ENCODE results near the gene DUSP1. TPM values are rescaled to one million over a fixed set of nuclear protein-coding genes. Genes with fewer than 3 reads are reported as not detected.

DUSP1 gene
- total RNA-seq, 2 donors from 2014 or later = 445 to 1,411 TPM

DNA sequence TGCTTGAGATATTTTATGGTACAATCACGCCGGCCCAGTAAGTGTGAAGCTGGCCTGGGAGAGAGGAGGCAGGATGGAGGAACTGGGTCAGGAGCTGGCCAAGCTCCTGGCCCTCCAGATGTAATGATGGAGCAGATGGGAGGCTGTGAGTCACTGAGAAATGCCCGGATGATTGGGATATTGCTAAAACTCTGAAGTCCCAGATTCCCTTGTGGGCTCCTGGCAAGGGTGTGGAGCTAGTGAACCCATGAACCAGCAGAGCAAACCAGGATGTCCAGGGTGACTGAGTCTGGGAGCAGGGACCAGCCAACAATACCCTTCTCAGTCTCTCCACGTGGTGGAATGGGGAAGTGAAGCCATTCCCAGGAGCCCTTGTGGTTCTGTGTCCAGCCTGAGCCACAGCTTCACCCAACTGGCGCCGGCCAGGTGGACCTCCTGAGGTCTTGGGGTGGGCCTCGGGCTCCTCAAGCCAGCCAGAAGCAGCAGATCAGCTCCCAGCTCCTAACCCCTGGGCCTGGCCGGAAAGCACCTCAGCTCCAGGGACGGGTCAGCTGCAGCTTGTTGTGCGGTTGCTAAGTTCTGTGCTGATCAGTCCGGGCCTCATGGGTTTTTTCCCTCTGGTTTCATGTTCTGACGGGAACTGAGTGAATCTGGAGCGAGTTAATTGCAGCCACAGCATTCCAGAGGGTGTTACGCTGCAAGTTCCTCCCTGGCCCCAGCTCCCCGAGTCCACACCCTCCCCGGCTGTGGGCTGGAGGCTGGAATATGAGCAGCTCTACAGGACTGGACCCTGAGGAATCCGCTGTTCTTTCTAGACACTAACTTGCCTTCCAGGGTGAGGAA, 37.6 kb downstream of the DUSP1 start:
- intact Hi-C loops (cut with DNase I) = no loop called here
- DNase-seq (ENCODE audit: low spot score) = peak; percentile 95

DNA sequence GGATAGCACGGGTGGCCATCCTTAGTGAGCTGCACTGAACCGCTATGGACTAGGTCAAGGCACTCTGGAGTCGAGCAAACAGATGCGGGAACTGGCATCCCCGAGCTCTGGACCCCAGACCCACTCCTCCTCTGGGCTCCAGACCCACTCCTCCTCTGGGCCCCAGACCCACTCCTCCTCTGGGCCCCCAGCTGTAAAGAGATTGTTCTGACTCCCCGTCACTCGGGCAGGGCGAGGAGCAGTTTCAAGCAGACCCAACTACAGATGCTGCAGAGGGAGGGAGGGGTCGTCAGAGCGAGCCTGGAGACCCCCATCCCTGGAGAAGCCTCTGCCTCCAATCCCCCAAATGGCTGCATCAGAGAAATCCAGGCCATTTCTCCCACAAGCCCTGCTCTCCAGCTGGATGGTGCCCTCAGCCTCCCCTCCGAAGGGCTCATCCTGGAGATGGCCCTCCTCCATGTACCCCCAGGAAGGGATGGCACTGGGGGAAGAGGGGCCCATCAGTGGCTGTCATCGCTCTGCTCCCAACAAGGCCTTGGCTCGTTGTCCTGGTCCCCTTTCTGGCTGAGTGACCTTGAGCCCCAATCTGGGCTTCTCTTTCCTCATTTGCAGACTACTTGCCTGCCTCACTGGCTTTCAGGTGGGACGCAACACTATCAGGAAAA, 38.7 kb downstream of the DUSP1 start:
- intact Hi-C loops (cut with DNase I) = no loop called here
- DNase-seq (ENCODE audit: low spot score) = peak; percentile 72

DNA sequence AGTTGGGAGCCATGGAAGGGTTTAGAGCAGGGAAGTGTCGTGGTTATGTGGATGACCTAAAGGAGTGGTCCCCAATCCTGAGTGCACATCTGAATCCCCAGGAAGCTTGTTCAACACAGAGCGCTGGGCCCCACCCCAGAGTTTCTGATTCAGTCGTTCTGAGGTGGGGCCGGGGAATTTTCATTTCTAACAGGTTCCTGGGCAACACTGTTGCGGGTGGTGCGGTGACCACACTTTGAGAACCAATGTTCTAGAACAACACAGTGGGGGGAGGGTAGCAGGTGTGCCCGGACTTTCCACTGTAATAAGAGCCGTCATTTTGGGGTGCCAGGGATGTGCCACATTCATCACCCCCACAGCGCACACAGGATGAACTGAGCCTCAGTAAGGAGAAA, 39.3 kb downstream of the DUSP1 start:
- intact Hi-C loops (cut with DNase I) = no loop called here
- peak; percentile 52 for DNase-seq (ENCODE audit: low spot score)

DNA sequence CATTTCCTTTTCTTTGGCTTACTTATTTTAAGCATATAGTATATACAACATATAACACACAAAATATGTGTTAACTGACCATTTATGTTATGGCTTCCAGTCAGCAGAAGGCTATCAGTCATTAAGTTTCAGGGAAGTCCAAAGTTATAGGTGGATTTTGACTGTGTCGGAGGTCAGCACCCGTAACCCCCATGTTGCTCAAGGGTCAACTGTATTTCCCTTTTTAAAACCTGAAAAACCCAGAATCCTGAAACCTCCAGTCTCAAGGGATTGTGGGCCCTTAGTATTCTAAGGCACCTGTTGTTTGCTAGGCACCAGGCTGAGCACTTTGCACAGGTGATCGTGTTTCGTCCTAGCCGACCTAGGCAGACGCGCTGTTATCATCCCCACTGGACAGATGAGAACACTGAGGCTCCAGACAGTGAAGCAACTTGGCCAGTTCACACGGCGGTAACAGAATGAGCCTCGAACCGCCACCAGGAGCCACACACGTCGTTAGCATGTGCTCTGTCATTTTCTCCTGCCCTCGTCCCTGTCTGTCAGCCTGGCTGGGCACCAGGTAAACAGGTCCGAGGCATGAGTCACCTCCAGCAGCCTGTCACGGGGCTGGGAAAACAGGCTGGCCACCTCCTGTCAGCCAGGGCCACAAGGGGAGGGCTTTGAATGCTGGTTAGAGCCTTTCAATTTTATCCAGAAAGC, 39.9 kb downstream of the DUSP1 start:
- DNase-seq (ENCODE audit: low spot score) = peak; percentile 78
- intact Hi-C loops (cut with DNase I) = no loop called here

DNA sequence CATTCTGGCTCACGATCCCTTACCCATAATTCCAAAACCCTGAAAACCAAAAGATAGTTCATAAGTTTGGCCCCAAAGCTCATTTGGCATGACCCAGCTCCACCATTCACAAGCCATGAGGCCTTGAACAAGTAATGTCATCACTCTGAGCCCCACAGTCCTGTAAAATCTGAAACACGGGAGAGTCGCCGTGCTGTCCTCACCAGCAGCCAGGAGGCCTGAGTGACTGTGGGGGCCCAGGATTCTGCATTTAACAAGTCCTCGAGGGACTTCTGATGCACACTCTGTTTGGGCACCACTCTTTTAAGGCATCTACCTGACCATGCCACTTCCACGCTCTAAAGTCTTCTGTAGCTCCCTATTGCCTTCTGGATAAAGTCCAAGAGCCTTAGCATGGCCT, 40.8 kb downstream of the DUSP1 start:
- no peak for DNase-seq (ENCODE audit: low spot score)
- intact Hi-C loops (cut with DNase I) = no loop called here

DNA sequence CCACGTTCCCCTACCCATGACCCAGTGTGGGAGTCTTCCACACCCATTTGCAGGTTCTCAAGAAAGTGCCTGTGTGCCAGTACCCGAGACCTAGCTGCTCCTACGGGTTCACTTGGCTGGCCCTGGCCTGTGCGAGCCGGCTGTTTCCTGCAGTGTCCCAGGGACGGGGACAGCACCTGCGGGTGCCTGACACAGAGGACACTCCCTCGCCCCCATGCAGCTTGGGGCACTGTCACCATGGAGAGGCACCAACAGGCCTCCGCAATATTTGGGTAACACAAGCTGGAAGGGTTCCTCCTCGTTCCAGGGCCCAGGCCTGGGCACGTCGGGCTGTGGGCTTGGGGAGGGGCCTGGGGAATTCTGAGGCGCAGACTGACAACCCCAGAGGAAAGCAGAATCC, 41.4 kb downstream of the DUSP1 start:
- peak; percentile 67 for DNase-seq (ENCODE audit: low spot score)
- intact Hi-C loops (cut with DNase I) = loop anchor here in 1 of 2 donors (5.0 kb wide), 1 partner anchor 33 kb away; no protein-coding TSS in a partner anchor

DNA sequence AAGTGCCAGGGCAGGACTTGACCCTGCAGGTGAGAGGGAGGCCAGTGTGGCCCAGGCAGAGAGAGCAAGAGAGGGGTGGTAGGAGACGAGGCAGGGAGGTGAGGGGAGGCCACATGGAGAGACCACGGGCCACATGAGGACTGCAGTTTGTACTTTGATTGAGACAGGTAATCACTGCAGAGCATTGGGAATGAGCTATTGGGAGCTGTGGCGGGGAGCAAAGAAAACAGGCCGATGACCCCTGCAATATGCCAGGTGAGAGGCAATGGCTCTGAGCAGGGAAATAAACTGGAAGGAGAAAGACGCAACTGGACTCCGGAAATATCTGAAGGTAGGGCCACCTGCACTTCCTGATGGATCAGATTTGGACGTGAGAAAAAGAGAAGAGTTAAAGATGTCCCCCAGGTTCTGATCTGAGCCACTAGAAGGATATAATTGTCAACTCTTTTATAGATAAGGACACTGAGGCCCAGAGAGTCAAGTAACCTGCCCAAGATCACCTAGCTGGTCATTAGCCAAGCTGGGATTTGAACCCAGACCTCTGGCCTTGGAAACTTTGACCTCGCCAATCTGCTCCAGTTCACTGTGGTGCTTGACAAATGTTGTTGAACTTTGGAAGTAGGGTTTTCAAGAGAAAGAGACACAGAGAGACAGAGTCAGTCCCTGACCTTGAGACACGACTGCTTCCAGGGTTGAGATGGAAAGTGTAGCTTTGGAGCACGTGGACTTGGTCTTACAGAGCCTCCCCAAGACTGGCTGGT, 42.3 kb downstream of the DUSP1 start:
- peak; percentile 72 for DNase-seq (ENCODE audit: low spot score)
- intact Hi-C loops (cut with DNase I) = loop anchor here in 1 of 2 donors (5.0 kb wide), 1 partner anchor 34 kb away; no protein-coding TSS in a partner anchor

DNA sequence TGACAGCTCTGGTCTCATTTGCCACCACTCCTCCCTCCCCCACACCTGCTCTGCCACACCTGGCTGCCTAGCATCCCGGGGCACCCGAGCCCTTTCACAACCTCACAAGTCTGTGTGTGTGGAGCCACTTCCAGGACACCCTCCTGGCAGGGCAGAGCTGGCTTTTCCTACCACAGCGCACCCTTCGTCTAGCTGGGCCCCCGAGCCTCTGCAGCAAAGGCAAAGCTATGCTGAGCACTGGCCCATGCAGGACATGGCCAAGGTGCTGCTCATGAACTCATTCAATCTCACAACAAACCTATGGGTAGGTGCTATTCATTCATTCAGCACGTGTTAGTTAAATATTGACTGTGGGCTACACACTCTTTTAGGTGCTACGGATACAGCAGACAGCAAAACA, 43.4 kb downstream of the DUSP1 start:
- DNase-seq (ENCODE audit: low spot score) = peak; percentile 72
- intact Hi-C loops (cut with DNase I) = loop anchor here in 1 of 2 donors (5.0 kb wide), 1 partner anchor 35 kb away; no protein-coding TSS in a partner anchor

DNA sequence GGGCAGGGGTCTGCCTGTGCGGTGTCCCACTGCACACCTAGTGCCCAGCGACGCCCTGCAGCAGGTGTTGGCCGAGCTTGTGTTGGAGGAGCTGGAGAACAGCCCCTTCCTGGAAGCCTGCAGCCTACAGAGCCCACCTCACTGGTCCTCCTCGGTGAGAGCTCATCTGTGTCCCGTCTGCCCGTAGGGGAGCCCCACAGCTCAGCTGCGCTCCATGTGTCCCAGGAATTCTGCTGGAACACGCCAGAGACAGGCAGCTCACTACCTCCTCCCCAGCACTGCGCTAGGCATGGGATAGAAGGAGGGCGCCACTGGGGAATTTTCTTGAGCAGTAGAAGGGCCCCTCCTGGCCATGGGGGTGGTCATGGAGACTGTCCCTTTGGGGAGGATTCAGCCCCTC, 44.0 kb downstream of the DUSP1 start:
- DNase-seq (ENCODE audit: low spot score) = peak; percentile 51
- intact Hi-C loops (cut with DNase I) = loop anchor here in 1 of 2 donors (5.0 kb wide), 1 partner anchor 35 kb away; no protein-coding TSS in a partner anchor

DNA sequence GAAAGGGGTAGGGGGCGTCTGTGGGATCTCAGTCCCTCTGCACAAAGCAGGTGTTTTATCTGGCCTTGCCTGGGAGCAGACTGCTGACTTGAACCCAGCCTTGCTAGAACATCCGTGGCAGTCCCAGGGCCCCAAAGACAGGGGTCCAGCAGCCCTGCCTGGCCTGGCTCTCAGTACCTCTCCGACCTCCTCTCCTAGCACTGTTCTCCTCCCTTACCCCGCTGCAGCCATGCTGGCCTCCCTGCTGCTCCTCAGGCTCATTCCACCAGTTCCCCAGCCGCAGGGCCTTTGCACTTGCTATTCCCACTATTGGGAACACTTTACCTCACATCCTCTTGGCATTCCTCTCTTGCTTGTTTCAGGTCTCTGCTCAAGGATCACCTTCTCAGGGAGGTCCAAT, 45.2 kb downstream of the DUSP1 start:
- intact Hi-C loops (cut with DNase I) = loop anchor here in 1 of 2 donors (5.0 kb wide), 1 partner anchor 37 kb away; no protein-coding TSS in a partner anchor
- DNase-seq (ENCODE audit: low spot score) = peak; percentile 56

DNA sequence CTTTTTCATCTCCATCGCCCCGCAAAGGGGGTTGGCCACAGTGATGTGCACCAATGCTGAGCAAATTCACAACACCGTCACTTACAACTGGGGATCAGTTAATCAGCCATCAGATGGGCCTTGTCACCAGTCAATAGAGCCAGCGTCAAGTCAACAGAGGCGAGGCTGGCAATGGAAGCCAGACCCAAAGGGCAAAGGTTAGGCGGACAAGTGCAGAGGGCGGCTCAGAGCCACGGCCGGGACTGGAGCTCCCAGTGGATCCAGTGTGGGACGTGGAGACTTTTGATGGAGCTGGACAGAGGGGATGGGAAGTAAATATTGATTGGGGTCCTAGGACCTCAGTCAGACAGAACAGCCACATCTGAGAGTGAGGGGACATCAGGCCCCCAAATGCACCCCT, 45.7 kb downstream of the DUSP1 start:
- intact Hi-C loops (cut with DNase I) = loop anchor here in 1 of 2 donors (5.0 kb wide), 1 partner anchor 37 kb away; no protein-coding TSS in a partner anchor

DNA sequence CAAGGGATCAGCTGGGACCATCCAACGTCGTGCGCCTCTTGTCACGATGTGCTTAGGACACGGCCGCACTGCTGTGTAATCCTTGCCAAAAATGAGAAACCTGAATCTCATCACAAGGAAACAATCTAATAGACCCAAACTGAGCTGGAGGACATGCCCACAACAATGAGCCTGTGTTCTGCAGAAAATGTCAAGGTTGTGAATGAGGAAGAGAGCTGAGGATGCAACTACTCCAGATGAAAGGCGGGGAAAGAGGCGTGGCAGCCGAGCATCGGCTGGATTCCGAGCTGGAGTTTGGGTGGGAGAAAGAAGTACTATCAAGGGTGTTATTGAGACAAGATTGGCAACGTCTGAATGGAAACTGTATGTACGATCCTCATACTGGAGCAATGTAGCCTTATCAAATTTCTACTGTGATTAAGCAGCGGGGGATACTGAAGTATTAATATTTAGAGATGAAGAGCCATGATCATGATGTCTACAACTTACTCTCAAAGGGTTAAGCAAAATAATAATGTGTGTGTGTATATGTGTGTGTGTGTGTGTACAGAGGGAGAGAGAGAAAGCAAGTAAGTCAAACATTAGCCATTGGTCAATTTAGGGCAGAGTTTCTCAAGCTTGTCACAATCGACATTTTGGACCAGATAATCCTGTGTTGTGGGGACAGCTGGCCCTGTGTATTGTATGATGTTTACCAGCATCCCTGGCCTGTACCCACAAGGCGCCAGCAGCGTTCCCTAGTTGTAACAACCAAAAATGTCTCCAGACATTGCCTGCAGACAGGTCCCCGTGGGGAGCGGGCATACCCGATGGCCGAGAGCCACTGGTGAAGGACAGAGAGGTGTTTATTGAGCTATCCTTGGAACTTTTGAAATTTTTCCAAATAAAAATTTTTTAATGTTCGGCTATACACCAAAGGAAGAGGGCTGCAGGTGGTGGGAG, 46.5 kb downstream of the DUSP1 start:
- intact Hi-C loops (cut with DNase I) = loop anchor here (5.0 kb wide), 2 partner anchors 33 to 38 kb away; no protein-coding TSS in a partner anchor
- peak; percentile 68 for DNase-seq (ENCODE audit: low spot score)

More for the DNA sequence above, 45.7 kb downstream of the DUSP1 start:
- DNase-seq (ENCODE audit: low spot score) = peak; percentile 61

DNA sequence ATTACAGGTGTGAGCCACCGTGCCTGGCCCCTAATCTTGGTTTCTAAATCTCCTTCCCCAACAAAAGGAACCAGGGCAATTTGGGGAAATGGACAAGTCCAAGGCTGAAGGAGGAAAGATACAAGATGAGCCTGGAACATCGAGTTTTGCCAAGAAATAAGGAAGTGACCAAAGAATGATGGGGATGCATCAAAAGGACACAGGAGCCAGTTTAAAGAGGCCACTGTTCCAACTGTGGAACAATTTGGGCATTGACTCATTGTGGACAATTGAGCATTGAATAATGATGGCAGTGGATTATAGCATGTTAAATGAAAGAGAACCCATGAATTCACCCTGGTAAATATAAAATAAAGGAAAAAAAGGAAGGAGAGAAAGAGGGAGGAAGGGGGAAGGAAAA, 47.5 kb downstream of the DUSP1 start:
- intact Hi-C loops (cut with DNase I) = loop anchor here in 1 of 2 donors (5.0 kb wide), 1 partner anchor 34 kb away; no protein-coding TSS in a partner anchor
- DNase-seq (ENCODE audit: low spot score) = no peak

DNA sequence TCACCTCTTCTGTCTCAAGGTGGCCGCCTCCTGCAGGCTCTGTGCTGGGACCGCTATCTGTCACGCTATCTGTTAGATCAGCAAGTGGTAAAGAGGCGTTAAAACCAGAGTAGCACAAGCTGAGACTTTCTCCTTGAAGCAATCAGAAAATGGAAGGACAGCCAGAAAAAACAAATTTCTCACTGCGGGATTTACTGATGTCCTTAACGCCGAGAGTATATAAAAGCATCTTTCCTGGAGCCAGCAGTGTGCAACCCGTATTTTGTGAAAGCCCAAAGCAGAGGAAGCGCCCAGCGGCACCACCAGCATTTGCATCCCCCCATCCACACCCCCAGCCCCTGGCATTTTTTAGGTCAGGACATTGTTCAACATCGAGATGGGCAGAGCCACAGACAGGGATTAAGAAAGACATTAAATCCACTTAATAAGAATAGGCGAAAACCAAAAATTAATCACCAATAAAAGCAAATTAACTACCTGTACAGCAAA, 48.6 kb downstream of the DUSP1 start:
- intact Hi-C loops (cut with DNase I) = loop anchor here in 1 of 2 donors (5.0 kb wide), 1 partner anchor 35 kb away; no protein-coding TSS in a partner anchor

DNA sequence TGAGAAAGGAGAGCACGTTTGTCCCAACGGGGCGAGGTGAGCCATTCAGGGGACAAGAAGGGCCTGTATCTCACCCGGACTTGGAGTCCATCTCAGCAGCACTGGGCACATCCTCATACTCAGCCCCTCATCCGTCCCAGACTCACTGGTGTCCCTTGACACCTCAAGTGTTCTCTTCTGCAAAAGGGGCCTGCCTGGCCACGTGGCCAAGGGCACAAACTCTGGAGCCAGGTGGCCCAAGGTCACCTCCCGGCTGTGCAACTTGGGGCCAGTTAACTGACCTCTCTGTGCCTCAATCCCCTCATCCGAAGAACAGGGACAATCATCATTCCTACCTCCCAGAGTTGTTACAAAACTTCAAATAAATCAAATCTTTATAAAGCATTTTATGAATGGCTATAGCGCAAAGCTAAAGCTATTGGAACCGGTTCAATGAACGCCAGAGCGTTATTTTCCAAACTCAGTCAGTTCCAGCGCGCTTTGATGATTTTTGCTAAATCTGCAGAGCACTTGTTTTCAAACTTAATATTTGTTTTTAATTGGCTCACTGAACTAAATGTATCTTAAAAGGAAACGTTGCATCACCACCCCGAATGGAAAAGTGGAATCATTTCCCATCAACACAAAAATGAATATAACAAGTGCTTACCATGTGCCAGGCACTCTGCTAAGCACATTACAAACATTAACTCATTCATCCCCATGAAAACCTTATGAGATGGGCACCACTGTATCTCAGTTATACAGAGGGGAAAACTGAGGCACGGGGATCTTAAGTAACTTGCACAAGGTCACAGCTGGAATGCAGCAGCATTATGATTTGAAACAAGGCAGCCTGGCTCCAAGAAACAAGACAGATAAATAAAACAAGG, 49.3 kb downstream of the DUSP1 start:
- DNase-seq (ENCODE audit: low spot score) = peak; percentile 49
- intact Hi-C loops (cut with DNase I) = loop anchor here in 1 of 2 donors (5.0 kb wide), 1 partner anchor 36 kb away; no protein-coding TSS in a partner anchor

More for the DNA sequence above, 48.6 kb downstream of the DUSP1 start:
- peak; percentile 65 for DNase-seq (ENCODE audit: low spot score)

DNA sequence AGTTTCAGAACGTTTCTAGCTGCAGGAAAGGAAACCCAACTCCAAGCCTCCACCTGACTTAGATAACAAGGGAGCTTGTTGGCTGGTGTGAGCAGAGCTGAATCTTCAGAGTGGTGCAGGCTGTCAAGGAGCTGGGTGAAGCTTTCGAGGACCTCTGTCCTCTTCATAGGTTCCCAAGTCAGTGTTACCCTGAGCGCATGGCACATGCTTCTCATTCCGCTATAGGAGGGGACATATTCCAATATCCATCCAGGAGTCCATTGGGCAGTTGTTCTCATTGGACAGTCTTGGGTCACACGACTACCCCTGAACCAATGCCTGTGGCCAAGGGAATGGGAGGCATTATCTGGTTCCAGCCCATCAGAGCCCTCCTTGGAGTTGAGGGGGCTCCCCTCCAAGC, 50.3 kb downstream of the DUSP1 start:
- intact Hi-C loops (cut with DNase I) = loop anchor here in 1 of 2 donors (5.0 kb wide), 1 partner anchor 37 kb away; no protein-coding TSS in a partner anchor
- peak; percentile 29 for DNase-seq (ENCODE audit: low spot score)
